ENCODE data around the gene ANK2.

Gene ANK2

GRCh38 chr4:113405874-113406722, 356.6 kb downstream of the ANK2 start:
- no peak for DNase-seq

DNA sequence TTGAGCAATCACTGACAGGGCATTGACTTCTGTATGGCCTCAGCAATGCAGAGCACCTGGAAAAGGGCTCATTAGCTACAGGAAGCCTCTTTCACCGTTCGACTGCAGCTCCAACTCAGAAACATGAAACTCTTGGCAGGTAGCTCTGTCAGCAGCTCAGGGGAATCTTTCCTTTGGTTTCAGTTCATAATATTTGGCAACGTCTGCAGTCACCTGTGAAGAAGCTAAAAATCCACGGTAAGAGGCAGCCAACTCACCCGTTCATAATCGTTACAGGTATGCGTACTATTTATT, 357.2 kb downstream of the ANK2 start:
- DNase-seq: no peak

GRCh38 chr4:113407409-113407808, 358.0 kb downstream of the ANK2 start:
- DNase-seq: no peak

DNA sequence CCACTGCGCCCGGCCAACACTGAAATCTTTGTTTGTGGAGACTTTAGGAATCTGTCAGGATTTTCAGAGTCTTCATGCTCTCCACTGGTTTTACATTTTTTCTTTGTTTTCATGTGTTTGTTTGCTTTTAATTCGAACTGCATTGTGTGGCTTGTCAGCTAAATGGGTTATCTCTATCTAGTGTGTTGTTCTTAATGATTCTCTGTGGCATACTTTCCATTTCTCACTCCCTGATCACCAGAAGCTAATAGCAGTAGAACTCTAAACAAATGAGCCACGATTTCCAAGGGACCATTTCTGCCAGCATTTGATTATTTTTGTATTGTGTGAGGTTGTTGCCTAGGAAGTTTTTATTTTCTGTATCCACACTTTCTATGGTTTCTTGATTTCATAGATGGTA, 359.7 kb downstream of the ANK2 start:
- DNase-seq: no peak

- DNase-seq: no peak
Observed at GRCh38 chr4:113410686-113411085, 361.2 kb downstream of the ANK2 start.

- no peak for DNase-seq
Observed at GRCh38 chr4:113411496-113411938, 362.1 kb downstream of the ANK2 start.

GRCh38 chr4:113419631-113420030, 370.2 kb downstream of the ANK2 start:
- no peak for DNase-seq

DNA sequence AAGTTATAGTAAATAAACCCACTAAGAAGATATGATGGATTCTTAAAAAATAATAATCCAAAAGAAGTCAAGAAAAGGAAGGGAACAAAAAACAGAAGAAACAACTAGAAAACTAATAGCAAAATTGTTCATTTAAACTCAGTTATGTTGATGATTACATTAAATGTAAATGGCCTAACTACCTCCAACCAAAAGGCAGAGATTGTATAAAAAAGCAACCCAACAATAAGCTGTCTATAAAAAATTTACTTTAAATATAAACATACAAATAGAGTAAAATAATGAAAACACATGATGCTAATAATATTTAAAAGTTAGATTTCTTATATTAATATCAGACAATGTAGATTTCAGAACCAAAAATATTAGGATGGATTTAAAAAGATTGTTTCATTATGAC, 371.5 kb downstream of the ANK2 start:
- DNase-seq: no peak

- DNase-seq: no peak
Observed at GRCh38 chr4:113423631-113424030, 374.2 kb downstream of the ANK2 start.

- no peak for DNase-seq
Observed at GRCh38 chr4:113433116-113433515, 383.7 kb downstream of the ANK2 start.

Measured in effector CD4-positive, alpha-beta T cell (primary cell).